ENCODE data around the gene ABHD17B. TPM values are rescaled to one million over a fixed set of nuclear protein-coding genes. Genes with fewer than 3 reads are reported as not detected.

ABHD17B gene
- polyA plus RNA-seq, 1 donor from 2014 or later, result 31.0 TPM

GRCh38 chr9:71830929-71831328 lies 80.1 kb downstream of the ABHD17B start:
- H3K4me3 Mint-ChIP-seq, result no peak overlapping the region
- H3K9me3 Mint-ChIP-seq, result peaks cover 4 to 10% (median 9%) of the 10 kb centered on the region in 3 donors
- peaks cover 0 to 2% (median 0%) of the 10 kb centered on the region in 3 donors for H3K4me1 Mint-ChIP-seq
- H3K36me3 Mint-ChIP-seq, result peaks cover 7% of the 10 kb centered on the region
- peaks cover 5% of the 10 kb centered on the region for H3K27me3 Mint-ChIP-seq
- no peak overlapping the region for H3K27ac Mint-ChIP-seq

- Mint-ChIP-seq H3K4me3 (no peak overlapping the region), H3K4me1 (peaks cover 0 to 2% (median 0%) of the 10 kb centered on the region in 3 donors), H3K36me3 (peaks cover 7% of the 10 kb centered on the region), H3K27me3 (peaks cover 5% of the 10 kb centered on the region), H3K9me3 (peaks cover 3 to 7% (median 4%) of the 10 kb centered on the region in 3 donors), H3K27ac (no peak overlapping the region)
Observed at GRCh38 chr9:71830153-71830552, 80.8 kb downstream of the ABHD17B start.

- Mint-ChIP-seq H3K27me3 (no peaks in the 10 kb centered on the region), H3K9me3 (no peaks in the 10 kb centered on the region), H3K4me1 (peaks cover 0 to 2% (median 0%) of the 10 kb centered on the region in 3 donors), H3K4me3 (no peak overlapping the region), H3K36me3 (no peaks in the 10 kb centered on the region), H3K27ac (peak overlapping the region in 1 of 3 donors; percentile 31)
Observed at GRCh38 chr9:71826279-71826678, 84.7 kb downstream of the ABHD17B start.

GRCh38 chr9:71824257-71824656 lies 86.7 kb downstream of the ABHD17B start:
- peak overlapping the region in 1 of 3 donors; percentile 12 for H3K27ac Mint-ChIP-seq
- no peak overlapping the region for H3K4me3 Mint-ChIP-seq

GRCh38 chr9:71822935-71823334 lies 88.1 kb downstream of the ABHD17B start:
- no peaks in the 10 kb centered on the region for H3K9me3 Mint-ChIP-seq
- H3K27ac Mint-ChIP-seq, result no peak overlapping the region

More at GRCh38 chr9:71824257-71824656, 86.7 kb downstream of the ABHD17B start:
- Mint-ChIP-seq H3K36me3 (no peaks in the 10 kb centered on the region), H3K27me3 (no peaks in the 10 kb centered on the region), H3K4me1 (peaks cover 0 to 2% (median under 1%) of the 10 kb centered on the region in 3 donors), H3K9me3 (no peaks in the 10 kb centered on the region)

GRCh38 chr9:71822456-71822855 lies 88.5 kb downstream of the ABHD17B start:
- Mint-ChIP-seq H3K36me3 (no peaks in the 10 kb centered on the region), H3K9me3 (no peaks in the 10 kb centered on the region), H3K4me3 (no peak overlapping the region), H3K4me1 (peaks cover 5 to 7% (median 6%) of the 10 kb centered on the region in 3 donors), H3K27me3 (peaks cover 1% of the 10 kb centered on the region), H3K27ac (peak overlapping the region in 1 of 3 donors; percentile 29)

More at GRCh38 chr9:71822935-71823334, 88.1 kb downstream of the ABHD17B start:
- Mint-ChIP-seq H3K4me3 (no peak overlapping the region), H3K27me3 (no peaks in the 10 kb centered on the region), H3K4me1 (peaks cover 4 to 5% (median 4%) of the 10 kb centered on the region in 3 donors), H3K36me3 (no peaks in the 10 kb centered on the region)

GRCh38 chr9:71821405-71821804 lies 89.6 kb downstream of the ABHD17B start:
- Mint-ChIP-seq H3K9me3 (no peaks in the 10 kb centered on the region), H3K27me3 (peaks cover 2% of the 10 kb centered on the region), H3K27ac (no peak overlapping the region), H3K4me3 (no peak overlapping the region), H3K4me1 (peaks cover 11 to 15% (median 15%) of the 10 kb centered on the region in 3 donors), H3K36me3 (no peaks in the 10 kb centered on the region)

GRCh38 chr9:71820403-71820921 lies 90.5 kb downstream of the ABHD17B start:
- Mint-ChIP-seq H3K27me3 (peaks cover 2% of the 10 kb centered on the region), H3K36me3 (no peaks in the 10 kb centered on the region), H3K4me1 (peaks cover 11 to 20% (median 15%) of the 10 kb centered on the region in 3 donors), H3K4me3 (no peak overlapping the region), H3K27ac (peak overlapping the region in 1 of 3 donors; percentile 76), H3K9me3 (no peaks in the 10 kb centered on the region)

- Mint-ChIP-seq H3K36me3 (no peaks in the 10 kb centered on the region), H3K4me3 (no peak overlapping the region), H3K9me3 (no peaks in the 10 kb centered on the region), H3K27ac (no peak overlapping the region), H3K27me3 (peaks cover 2% of the 10 kb centered on the region), H3K4me1 (peaks cover 11 to 20% (median 15%) of the 10 kb centered on the region in 3 donors)
Observed at GRCh38 chr9:71819115-71819739, 91.8 kb downstream of the ABHD17B start.

- Mint-ChIP-seq H3K27me3 (peaks cover 2% of the 10 kb centered on the region), H3K36me3 (no peaks in the 10 kb centered on the region), H3K4me3 (peak overlapping the region in 1 of 4 donors; percentile 76), H3K9me3 (no peaks in the 10 kb centered on the region), H3K27ac (no peak overlapping the region), H3K4me1 (peaks cover 11 to 20% (median 15%) of the 10 kb centered on the region in 3 donors)
Observed at GRCh38 chr9:71816916-71817451, 94.0 kb downstream of the ABHD17B start.

Other genes with a start within 250 kb of the ABHD17B start
- gene CEMIP2, start 142.7 kb downstream of the ABHD17B start, polyA plus RNA-seq, result 7.3 TPM
- 14.2 TPM for gene C9orf85, start 446 bp upstream of the ABHD17B start, polyA plus RNA-seq
- not detected for gene C9orf57, start 149.4 kb upstream of the ABHD17B start, polyA plus RNA-seq
- not detected for gene GDA, start 238.2 kb upstream of the ABHD17B start, polyA plus RNA-seq

All from IgD-negative memory B cell (primary cell).